Skin epidermis (tissue), 12 donors: ENCODE results near the gene ARID1B.
A peak's percentile ranks its signal among the peaks of the same experiment; 100 is the strongest.

Experiments
- H3K27ac ChIP-seq, 21 experiments: fragments of 200-600 bp; sonication (generic) in 11 of 21; one replicate each; pipeline ENCODE4 v1.5.0; 2020; ENCODE audit warnings: mild to moderate bottlenecking in 3 of 21, inconsistent platforms in 2 of 21, moderate library complexity in 2 of 21
- H3K4me3 ChIP-seq, 7 experiments: fragments of 200-600 bp; sonication (generic) in 2 of 7; one replicate each; pipeline ENCODE4 v1.5.0; 2020; ENCODE audit warnings: inconsistent platforms in 2 of 7, mild to moderate bottlenecking in 2 of 7, moderate library complexity in 1 of 7

Gene ARID1B

DNA sequence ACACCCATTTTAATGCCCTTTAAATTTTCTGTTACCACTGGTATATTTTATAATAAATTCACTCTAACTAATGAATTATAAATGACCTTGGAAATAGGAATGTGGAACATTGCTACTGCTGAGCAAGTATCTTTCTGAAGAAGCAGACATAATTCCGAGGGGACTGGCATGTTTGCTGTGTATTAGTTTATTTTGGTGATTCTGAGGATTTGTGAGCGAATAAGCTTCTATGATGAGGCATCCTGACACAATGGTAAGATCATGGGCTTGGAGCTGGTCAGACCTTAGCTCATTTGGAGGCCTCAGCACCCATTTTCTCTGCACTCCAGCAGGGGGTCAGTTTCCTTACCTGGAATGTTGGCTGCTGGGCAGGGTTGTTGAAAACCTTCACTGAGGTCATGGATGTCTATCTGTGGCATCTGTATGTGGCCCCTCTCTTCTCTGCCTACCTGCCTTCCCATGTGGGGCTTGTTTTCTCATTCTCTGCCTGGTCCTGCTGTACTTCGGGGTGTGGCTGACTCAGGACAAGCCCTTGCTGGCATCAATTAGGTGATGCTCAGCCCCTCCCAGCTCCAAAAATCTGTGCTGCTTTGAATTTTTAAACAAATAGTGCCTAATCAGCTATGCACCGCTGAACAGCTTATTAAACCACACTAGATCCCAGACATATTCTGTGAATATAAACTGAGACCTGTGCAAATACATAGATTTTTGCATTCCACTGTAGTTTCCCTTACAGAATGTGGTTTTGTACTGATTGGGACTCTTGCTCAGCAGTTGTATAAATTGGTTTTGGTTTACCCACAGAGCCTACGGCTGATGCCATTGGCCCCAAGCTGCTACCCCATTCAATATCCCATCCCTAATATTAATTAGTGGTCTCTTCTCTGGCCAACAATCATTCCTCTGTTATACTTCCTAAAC lies 10.7 kb downstream of the ARID1B start:
- H3K27ac ChIP-seq, result no peak overlapping the region
- H3K4me3 ChIP-seq, result no peak overlapping the region

DNA sequence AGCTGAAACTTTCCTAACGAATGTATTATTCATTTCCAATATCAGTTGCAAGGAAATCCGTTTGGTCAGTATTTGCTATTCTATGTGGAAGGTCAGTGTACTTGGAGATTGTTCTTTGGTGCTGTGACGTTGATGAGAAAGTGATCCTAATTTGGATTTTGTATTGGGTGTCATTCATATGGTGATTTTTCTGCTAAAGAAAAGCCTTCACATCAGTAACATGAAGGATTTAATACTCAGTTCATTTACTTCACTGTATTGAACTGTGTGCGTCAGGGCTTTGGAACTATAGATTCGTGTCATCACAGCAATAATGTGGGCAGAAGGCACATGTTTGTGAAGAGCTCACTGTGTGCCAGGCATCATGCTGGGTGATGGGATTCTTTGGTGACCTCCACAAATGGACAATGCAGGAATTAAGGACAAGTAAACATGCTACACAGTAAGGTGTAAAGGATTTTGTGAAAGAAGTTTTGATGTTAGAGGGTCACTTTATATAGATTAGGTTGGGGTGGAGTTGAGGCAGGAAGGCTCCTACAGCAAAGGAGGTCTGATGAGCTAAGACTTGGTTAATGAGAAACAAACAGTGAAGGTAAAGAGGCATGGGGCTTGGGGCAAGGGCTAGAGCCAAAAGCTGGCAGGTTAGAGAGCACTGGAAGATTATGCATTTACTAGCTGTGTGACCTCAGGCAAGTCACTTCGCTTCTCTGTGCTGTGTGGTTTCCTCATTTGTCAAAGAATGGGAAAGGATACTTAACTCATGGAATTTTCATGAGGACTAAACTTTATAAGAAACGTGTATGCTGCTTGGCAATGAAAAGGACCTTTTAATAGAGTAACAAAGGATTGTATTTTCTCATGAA lies 12.1 kb downstream of the ARID1B start:
- Histone ChIP-seq H3K27ac (no peak overlapping the region), H3K4me3 (no peak overlapping the region)

DNA sequence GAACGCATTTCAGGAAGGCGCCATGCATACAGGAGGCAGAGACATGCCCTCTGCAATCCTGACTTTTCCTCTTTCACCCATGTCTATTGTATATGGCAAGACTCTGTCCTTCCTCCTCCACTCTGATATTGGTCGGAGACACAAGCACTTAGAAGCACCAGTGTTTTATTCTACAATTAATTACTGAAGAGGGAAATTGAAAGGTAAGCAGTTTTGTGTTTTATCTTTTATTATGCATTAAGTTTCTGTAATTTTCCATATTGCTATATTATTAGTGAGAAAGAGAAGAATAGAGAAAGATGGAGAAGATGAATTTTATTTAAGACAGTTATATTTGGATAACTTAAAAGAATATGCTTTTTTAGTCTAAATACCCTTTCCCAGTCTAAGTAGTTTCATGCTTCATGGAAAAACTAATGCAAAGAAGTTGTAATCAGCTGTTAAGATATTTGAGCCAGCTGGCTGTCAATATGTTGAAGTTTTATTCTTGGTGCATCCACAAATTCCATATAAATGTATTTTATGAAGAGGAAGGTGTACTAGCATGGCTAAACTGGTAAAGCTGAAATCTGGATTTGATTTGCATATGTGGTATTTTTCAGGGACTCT lies 13.6 kb downstream of the ARID1B start:
- H3K27ac ChIP-seq, result no peak overlapping the region

DNA sequence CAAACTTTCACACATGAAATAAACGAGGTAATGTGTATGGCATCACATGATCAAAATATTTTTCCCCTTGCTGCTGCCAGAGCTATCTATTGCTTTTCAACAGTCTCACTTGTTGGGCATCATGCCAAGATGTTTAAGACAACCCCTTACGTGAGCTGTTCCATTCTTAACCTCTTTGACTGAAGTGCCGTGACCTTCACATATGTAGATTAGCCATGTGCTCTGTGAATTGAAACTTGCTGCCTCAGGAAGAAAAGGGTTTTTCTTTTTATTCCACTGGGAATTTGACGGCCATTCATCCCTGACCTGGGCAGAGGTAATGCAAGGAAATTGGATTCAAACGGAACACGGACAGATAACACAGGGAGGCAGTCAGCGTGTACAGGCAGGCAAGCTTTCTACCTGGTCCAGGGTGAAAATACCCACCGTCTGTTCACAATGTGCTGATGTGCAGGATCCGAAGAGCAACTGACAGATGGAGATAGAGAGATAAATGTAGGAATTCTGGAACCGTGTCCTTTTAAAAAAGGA lies 14.2 kb downstream of the ARID1B start:
- Histone ChIP-seq H3K27ac (no peak overlapping the region), H3K4me3 (no peak overlapping the region)

More for the DNA sequence above, 13.6 kb downstream of the ARID1B start:
- H3K4me3 ChIP-seq, result no peak overlapping the region

DNA sequence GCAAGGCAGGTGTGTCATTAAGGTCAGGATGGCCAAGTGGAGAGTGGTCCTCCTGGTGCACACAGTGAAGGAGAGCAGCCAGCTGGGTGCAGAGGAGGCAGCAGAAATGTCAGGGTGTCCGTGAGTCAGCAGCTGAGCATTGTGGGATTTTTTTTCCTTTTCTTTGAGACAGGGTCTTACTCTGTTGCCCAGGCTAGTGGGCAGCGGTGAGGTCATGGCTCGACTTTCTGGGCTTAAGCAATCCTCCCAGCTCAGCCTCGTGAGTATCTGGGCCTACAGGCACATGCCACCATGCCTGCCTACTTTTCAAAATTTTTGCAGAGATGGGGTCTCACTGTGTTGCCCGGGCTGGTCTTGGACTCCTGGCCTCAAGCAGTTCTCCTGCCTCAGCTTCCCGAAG lies 16.0 kb downstream of the ARID1B start:
- no peak overlapping the region for H3K27ac ChIP-seq
- no peak overlapping the region for H3K4me3 ChIP-seq

DNA sequence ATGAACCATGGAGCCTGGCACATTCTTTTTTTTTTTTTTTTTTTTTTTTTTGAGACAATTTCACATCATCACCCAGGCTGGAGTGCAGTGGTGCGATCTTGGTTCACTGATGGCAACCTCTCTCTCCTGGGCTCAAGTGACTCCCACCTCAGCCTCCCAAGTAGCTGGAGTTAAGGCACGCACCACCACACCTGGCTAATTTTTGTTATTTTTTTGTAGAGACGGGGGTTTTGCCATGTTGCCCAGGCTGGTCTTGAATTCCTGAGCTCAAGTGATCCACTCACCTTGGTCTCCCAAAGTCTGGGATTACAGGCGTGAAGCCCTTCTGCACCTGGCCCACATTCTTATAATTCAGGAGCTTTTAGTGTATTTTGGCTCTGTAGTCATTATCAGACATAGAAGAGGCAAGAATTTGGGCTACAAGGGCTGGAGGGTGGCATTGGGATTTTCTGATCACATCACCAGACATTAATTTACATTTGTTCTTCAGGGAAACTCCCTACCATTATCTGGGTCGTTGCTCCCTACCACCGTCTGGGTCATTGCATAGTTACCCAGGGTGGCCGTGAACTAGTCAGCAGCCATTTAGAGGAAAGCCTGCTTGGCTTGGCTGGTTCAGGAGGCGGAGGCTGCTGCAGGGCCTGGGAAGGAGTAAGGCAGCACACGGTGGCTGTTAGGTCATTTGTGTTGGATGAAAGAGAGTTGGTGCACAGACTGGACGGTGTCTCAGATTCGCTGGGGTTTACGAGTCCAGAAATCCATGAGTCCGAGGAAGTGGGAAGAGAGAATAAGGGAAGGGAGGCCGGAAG lies 17.6 kb downstream of the ARID1B start:
- H3K4me3 ChIP-seq, result no peak overlapping the region
- peak overlapping the region in 3 of 21 experiments; percentile 2 to 50 (median 18) for H3K27ac ChIP-seq

DNA sequence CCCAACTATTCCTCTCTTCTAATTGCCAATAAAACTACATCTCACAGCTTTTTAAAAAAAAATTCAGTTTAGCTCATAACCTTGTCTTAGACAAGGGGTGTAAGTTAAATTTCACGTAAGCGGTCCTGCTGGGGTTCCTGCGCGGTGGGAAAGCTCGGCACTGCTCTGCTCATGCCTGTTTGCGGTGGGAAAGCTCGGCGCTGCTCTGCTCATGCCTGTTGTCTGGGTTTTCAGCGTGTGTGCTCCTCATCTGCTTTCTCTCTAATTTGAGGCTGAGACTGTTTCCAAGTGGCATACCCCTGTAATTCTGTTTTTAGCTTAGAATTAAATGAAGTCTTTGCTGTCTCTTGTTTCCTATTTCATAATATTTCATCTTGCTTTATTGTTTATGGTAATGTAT lies 18.6 kb downstream of the ARID1B start:
- peak overlapping the region in 2 of 7 experiments; percentile 16 to 19 for H3K4me3 ChIP-seq
- H3K27ac ChIP-seq, result peak overlapping the region in 6 of 21 experiments; percentile 2 to 50 (median 18)

DNA sequence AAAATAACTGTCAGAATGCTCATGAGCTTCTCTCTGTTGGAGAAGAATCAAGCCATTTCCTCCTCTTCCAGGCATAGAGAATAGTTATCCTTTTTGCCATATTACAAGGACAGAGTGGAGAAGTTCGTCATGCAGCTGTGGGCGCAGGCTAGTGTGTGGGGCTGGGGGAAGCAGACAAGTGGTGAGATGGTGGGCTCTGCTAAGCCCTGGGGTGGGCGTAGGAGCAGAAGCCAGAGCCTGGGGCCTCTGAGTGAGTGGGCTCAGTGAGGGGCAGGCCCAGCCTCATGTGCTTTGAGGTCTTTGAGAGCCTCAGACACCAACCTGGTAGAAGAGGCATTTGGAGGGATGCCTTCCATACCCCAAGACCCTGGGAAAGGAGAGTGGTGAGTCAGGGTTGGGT lies 19.4 kb downstream of the ARID1B start:
- Histone ChIP-seq H3K4me3 (no peak overlapping the region), H3K27ac (no peak overlapping the region)

DNA sequence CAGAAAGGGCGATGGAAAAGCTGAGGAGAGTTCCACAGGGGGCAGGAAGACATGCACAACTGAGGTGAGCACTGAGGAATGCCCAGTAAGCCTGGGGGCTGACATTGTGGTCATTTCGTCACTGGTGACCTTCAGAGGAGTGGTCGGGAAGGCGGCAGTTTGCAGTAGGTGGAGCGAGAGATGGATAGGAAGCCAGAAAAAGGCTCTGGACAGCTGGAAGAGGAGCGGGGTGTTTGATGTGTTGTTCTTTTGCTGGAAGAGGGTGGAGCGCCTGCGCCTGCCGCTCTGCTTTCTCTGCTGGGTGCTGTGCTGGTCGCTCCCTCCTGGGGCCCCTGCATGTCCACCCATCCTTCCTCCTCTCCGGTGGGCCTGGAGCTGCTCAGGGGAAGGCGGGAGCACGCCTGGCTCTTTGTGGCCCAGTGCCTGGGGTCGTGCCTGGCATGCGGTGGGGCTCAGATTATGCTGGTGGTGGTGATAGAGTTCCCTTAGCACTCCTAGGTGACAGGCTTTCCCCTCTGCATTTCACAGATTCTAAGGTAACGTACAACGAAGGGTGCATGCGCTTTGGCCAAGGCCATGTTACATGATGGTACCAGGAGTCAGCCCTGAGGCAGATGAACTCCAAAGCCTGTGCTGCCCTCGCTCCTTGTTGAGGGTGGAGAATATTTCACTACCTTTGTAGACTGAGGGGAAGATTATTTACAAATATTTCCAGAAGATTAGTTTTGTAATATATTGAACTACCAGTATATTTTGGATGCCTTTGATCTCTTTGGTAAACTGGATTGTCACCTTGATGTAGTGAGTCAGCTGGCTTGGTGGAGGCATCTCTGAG lies 20.9 kb downstream of the ARID1B start:
- H3K27ac ChIP-seq, result no peak overlapping the region

DNA sequence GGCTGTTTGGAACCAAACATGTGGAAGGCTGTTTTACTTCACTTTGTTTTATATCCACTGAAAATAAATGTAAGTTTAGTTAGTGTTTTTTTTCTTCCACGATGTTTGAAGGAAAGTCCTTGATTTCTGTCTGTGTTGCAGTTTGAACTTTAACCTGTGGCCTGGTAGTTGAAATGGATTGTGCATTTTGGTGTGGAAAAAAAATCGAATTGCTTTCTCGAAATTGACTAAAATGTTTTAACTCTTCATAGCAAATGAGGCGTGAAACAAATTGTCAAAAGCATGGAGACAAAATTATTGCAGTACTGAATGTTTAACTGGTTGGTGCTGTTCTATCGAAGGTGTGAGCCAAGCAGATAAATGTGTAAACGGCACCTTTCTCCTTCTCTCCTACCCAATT lies 24.5 kb downstream of the ARID1B start:
- no peak overlapping the region for H3K27ac ChIP-seq
- H3K4me3 ChIP-seq, result no peak overlapping the region

More for the DNA sequence above, 20.9 kb downstream of the ARID1B start:
- H3K4me3 ChIP-seq, result no peak overlapping the region

DNA sequence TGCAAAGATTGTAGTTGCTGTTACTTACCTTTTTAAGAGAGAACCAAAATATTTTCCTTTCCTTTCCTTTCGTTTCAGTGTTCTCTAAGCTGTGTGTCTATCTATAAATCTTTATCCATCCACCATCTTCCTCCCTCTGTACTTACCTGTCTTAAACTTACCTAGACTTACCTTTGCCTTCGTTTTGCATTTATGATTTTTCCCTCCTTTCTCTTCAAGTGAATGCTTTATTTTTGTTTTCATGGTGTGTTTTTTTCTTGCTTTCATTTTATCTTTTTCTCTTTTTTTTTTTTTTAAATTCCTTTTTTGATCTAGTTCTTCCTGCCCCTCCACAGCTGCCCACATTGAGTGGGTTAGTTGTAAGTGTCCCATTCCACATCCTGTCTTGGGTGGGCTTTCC lies 26.2 kb downstream of the ARID1B start:
- Histone ChIP-seq H3K27ac (no peak overlapping the region), H3K4me3 (no peak overlapping the region)

DNA sequence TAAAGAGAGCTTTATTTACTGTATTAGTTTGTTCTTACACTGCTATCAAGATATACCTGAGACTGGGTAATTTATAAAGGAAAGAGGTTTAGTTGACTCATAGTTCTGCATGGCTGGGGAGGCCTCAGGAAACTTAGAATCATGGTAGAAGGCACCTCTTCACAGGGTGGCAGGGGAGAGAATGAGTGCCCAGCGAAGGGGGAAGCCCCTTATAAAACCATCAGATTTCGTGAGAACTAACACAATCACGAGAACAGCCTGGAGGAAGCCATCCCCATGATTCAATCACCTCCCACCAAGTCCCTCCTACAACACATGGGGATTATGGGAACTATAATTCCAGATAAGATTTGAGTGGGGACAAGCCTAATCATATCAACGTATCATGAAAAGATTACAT lies 27.2 kb downstream of the ARID1B start:
- Histone ChIP-seq H3K27ac (no peak overlapping the region), H3K4me3 (no peak overlapping the region)

DNA sequence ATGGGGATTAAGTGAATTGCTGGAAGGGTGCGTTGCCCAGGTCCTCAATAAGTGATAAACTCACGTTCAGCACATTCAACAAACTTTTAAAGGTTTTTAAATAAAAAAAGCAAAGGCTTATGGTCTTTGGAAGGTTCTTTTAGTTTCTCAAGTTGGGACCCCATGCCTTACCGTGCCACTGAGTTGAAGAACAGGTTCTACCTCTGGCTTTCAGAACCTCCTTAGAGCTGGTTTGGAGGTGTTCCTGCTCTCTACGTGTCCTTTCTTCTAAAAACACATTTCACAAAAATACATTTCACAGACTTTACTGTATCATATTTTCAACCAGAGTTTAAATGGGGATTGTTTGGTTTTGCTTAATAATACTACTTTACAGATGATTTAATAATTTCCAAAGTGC lies 29.0 kb downstream of the ARID1B start:
- no peak overlapping the region for H3K4me3 ChIP-seq
- H3K27ac ChIP-seq, result no peak overlapping the region

DNA sequence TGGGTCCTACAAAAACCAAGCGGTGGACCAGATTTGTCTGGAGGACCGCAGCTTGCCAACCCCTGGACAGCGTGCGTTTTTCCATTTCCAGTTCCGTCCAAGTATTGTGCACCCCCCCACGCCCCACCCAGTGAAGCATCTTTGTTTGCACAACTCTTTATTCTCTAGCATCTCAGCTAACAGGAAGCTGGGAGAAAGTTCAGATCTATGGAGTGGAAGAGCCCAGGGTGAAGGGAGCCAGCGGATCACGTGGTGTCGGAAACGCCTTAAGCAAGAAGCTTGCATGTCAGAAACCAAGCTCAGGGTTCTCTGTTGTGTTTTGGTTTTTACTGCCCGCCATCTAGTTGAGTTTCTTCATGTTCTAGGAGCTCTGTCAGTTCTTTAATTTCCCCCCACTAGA lies 29.9 kb downstream of the ARID1B start:
- peak overlapping the region in 1 of 21 experiments; percentile 14 for H3K27ac ChIP-seq
- no peak overlapping the region for H3K4me3 ChIP-seq

DNA sequence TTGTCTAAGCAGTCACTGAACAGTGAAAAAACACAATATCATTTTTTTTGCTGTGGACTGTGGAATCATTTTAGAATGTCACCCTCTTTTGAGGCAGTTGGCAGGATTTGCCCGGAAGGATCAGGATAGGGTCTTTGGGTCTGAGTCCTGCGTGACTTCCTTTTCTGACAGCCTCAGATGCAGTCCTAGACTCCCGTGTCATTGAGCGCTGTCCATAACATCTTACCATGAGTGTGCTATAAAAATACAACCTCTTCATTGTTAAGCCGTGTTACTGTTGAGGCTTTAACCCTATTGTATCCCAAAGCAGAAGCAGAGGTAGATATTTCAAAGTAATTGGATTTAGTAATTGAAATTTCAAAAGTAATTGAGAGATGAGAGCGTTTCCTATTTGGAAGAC lies 30.6 kb downstream of the ARID1B start:
- peak overlapping the region in 4 of 21 experiments; percentile 3 to 51 (median 10) for H3K27ac ChIP-seq

DNA sequence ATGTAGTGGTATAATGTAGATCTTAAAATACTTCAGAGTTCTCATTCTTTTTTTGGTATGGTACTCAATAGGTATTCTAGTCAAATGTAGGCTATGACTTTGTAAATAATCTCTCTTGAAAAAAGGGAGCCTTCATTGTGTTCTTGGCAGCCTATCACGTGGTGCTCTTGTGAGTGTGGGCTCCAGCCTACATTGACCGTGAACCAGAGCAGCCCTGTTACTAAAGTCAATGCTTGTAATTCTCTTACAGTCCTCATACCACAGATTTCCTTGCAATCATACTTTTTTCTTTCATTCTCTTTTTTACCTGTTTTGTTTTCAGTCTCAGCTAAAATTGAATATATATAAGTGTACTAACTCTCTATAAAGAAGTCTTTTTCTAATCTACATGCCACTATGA lies 31.1 kb downstream of the ARID1B start:
- H3K27ac ChIP-seq, result peak overlapping the region in 4 of 21 experiments; percentile 3 to 51 (median 16)
- H3K4me3 ChIP-seq, result no peak overlapping the region

More for the DNA sequence above, 30.6 kb downstream of the ARID1B start:
- no peak overlapping the region for H3K4me3 ChIP-seq

DNA sequence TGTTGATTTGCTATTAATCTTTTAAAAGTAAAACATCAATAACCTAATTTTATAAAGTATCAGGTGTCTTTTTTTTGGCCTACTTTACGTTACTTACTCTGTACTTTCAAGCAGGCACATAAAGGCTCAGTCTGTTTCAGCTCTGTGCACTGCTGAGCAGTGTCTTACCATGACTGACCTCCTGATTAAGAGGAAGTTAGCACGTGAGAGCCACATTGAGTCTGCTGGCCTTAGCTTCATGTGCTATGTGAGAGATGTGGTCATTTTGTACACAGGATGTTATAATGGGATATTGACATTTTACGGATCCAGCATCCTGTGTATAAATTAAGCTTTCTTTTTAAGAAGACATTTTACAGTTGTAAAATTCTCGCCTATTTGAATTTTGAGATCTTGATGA lies 31.9 kb downstream of the ARID1B start:
- Histone ChIP-seq H3K4me3 (no peak overlapping the region), H3K27ac (peak overlapping the region in 2 of 21 experiments; percentile 17 to 64)
